ENCODE results near the gene PBXIP1. TPM values are rescaled to one million over a fixed set of nuclear protein-coding genes. Genes with fewer than 3 reads are reported as not detected.
A peak's percentile ranks its signal among the peaks of the same experiment; 100 is the strongest.

Gene PBXIP1
- total RNA-seq, 1 donor from 2014 or later, result 69.1 TPM

DNA sequence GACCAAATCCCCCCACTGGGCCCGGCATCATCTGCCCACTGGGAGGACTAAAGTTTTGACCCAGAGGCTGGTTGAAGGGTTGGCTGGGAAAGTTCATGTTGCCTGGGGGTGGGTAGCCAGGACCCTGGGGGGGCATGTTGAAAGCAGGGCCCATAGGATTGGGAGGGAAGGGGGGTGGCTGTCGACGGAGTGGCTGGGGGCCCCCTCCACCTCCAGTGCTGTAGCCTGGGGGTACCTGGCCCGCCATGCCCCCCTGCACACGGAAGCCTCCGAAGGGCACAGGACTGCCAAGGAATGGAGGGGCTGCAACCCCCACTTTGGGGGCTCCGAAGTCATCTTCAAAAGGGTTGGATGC, 3.5 kb upstream of the PBXIP1 start:
- no peak overlapping the region for H3K4me3 Mint-ChIP-seq (ENCODE audit: low read depth)
- DNase-seq (ENCODE audit: low spot score, unreplicated experiment), result no peak
- no peaks in the 10 kb centered on the region for H3K9me3 Mint-ChIP-seq (ENCODE audit: low read depth)
- H3K4me1 Mint-ChIP-seq (ENCODE audit: low read depth), result peaks cover 37% of the 10 kb centered on the region
- TF ChIP-seq, protein P1, sequence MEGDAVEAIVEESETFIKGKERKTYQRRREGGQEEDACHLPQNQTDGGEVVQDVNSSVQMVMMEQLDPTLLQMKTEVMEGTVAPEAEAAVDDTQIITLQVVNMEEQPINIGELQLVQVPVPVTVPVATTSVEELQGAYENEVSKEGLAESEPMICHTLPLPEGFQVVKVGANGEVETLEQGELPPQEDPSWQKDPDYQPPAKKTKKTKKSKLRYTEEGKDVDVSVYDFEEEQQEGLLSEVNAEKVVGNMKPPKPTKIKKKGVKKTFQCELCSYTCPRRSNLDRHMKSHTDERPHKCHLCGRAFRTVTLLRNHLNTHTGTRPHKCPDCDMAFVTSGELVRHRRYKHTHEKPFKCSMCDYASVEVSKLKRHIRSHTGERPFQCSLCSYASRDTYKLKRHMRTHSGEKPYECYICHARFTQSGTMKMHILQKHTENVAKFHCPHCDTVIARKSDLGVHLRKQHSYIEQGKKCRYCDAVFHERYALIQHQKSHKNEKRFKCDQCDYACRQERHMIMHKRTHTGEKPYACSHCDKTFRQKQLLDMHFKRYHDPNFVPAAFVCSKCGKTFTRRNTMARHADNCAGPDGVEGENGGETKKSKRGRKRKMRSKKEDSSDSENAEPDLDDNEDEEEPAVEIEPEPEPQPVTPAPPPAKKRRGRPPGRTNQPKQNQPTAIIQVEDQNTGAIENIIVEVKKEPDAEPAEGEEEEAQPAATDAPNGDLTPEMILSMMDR (IDR thresholded peaks at IDR 0.05; ENCODE audit: unreplicated experiment), result no peak
- no peaks in the 10 kb centered on the region for H3K27me3 Mint-ChIP-seq
- H3K36me3 Mint-ChIP-seq (ENCODE audit: insufficient read depth), result peaks cover 4% of the 10 kb centered on the region
- no peak overlapping the region for H3K27ac Mint-ChIP-seq

DNA sequence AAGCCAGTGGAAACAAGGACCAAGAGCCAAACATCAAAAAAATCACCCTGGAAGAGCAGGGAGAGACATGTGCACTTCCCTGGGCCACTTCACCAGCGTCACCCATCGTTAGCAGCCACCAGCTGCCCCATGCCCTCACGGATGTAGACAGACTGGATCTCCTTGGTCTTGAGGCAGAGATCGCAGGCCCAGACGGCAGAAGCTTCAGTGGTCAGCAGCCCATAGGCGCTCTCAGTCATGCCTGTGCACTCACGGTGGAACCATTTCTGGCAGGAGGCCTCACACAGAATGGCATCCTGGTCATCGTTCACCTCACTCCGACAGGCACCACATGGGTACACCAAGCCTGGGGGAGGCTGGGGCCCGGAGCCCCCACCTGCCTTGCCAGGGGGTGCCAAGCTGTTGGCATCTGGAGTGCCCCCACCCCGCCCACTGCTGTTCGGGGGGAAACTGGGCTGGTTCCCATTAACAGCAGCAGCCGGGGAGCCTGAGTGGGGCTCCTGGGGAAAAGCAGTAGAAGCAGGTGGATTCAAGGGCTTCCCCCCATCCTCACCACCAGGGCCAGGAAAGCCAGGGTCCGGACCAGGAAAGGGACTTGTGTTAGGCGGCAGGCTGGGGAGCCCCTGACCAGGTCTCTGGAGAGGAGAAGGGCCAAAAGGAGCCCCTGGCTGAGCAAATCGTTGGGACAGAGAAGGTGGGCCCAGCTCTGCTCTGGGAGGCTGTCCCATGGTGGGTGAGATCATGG, 3.0 kb upstream of the PBXIP1 start:
- Mint-ChIP-seq H3K36me3 (ENCODE audit: insufficient read depth) (peaks cover 2% of the 10 kb centered on the region), H3K27ac (no peak overlapping the region), H3K4me3 (ENCODE audit: low read depth) (peak overlapping the region; percentile 16), H3K9me3 (ENCODE audit: low read depth) (no peaks in the 10 kb centered on the region), H3K4me1 (ENCODE audit: low read depth) (peaks cover 41% of the 10 kb centered on the region), H3K27me3 (no peaks in the 10 kb centered on the region)
- no peak for DNase-seq (ENCODE audit: low spot score, unreplicated experiment)
- TF ChIP-seq, protein P1 (IDR thresholded peaks at IDR 0.05; ENCODE audit: unreplicated experiment), result no peak

GRCh38 chr1:154958036-154958435, 2.1 kb upstream of the PBXIP1 start:
- Mint-ChIP-seq H3K36me3 (ENCODE audit: insufficient read depth) (no peaks in the 10 kb centered on the region), H3K27ac (no peak overlapping the region), H3K4me3 (ENCODE audit: low read depth) (no peak overlapping the region), H3K4me1 (ENCODE audit: low read depth) (peaks cover 46% of the 10 kb centered on the region), H3K27me3 (no peaks in the 10 kb centered on the region), H3K9me3 (ENCODE audit: low read depth) (no peaks in the 10 kb centered on the region)
- no peak for DNase-seq (ENCODE audit: low spot score, unreplicated experiment)
- TF ChIP-seq, protein P1 (IDR thresholded peaks at IDR 0.05; ENCODE audit: unreplicated experiment), result no peak

GRCh38 chr1:154957091-154957657, 1.3 kb upstream of the PBXIP1 start:
- peak overlapping the region; percentile 98 for H3K27ac Mint-ChIP-seq
- peaks cover 45% of the 10 kb centered on the region for H3K4me1 Mint-ChIP-seq (ENCODE audit: low read depth)
- H3K4me3 Mint-ChIP-seq (ENCODE audit: low read depth), result peak overlapping the region; percentile 11
- H3K27me3 Mint-ChIP-seq, result no peaks in the 10 kb centered on the region
- TF ChIP-seq, protein P1 (IDR thresholded peaks at IDR 0.05; ENCODE audit: unreplicated experiment), result no peak
- no peak for DNase-seq (ENCODE audit: low spot score, unreplicated experiment)
- H3K36me3 Mint-ChIP-seq (ENCODE audit: insufficient read depth), result no peaks in the 10 kb centered on the region
- no peaks in the 10 kb centered on the region for H3K9me3 Mint-ChIP-seq (ENCODE audit: low read depth)

DNA sequence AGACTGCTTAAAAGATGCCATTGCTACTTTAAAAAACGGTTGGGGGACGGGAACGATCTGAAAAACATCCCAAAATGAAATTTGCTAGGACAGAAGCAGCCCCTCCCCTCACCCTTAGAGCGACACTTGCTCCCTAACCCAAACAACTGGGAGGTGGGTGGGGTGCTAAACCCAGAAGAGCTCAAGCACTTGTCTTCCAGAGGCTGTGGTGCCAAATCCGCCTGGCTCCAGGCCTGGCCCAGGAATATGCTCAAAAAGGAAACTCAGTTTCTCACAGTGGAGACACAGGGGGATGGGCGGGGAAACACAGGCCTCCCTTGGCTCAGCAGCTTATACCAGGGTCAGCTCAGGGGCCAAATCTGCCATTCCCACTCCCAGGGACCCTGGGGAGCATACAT, 644 bp upstream of the PBXIP1 start:
- H3K4me3 Mint-ChIP-seq (ENCODE audit: low read depth), result peak overlapping the region; percentile 84
- no peaks in the 10 kb centered on the region for H3K27me3 Mint-ChIP-seq
- no peak for DNase-seq (ENCODE audit: low spot score, unreplicated experiment)
- H3K9me3 Mint-ChIP-seq (ENCODE audit: low read depth), result no peaks in the 10 kb centered on the region
- H3K4me1 Mint-ChIP-seq (ENCODE audit: low read depth), result peaks cover 45% of the 10 kb centered on the region
- TF ChIP-seq, protein P1 (IDR thresholded peaks at IDR 0.05; ENCODE audit: unreplicated experiment), result no peak
- H3K36me3 Mint-ChIP-seq (ENCODE audit: insufficient read depth), result no peaks in the 10 kb centered on the region
- H3K27ac Mint-ChIP-seq, result peak overlapping the region; percentile 98
